Hepatocyte (in vitro differentiated cells): Measurements from ENCODE around the gene BRINP3. TPM values are rescaled to one million over a fixed set of nuclear protein-coding genes. Genes with fewer than 3 reads are reported as not detected.

Experiments
- DNase-seq: peaks from one replicate; pipeline ENCODE4 v3.0.0-alpha.2; 2016; ENCODE audit warnings: low spot score
- H2AFZ ChIP-seq: fragments of 200-600 bp; sonication (generic); 2 replicates; pipeline ENCODE4 v1.6.0; 2016; ENCODE audit warnings: antibody characterized with exemption, mild to moderate bottlenecking
- H3K27ac ChIP-seq: fragments of 200-600 bp; sonication (generic); 2 replicates; pipeline ENCODE4 v1.5.1; 2016; ENCODE audit warnings: mild to moderate bottlenecking
- H3K27me3 ChIP-seq: fragments of 200-600 bp; sonication (generic); 2 replicates; pipeline ENCODE4 v1.6.1; 2016
- H3K36me3 ChIP-seq: fragments of 200-600 bp; sonication (generic); replicated peaks from 2 replicates; pipeline ENCODE4 v1.5.1; 2016; ENCODE audit warnings: low read depth; ENCODE audit not compliant: insufficient read depth
- H3K4me1 ChIP-seq: fragments of 200-600 bp; sonication (generic); 2 replicates; pipeline ENCODE4 v1.5.1; 2016; ENCODE audit warnings: mild to moderate bottlenecking, moderate library complexity; ENCODE audit not compliant: insufficient read depth
- H3K4me2 ChIP-seq: fragments of 200-600 bp; sonication (generic); 2 replicates; pipeline ENCODE4 v1.6.0; 2016
- H3K4me3 ChIP-seq: fragments of 200-600 bp; sonication (generic); 2 replicates; pipeline ENCODE4 v1.5.1; 2016; ENCODE audit warnings: mild to moderate bottlenecking
- H3K79me2 ChIP-seq: fragments of 200-600 bp; sonication (generic); 2 replicates; pipeline ENCODE4 v1.6.0; 2017; ENCODE audit warnings: mild to moderate bottlenecking
- H3K9me2 ChIP-seq: fragments of 200-600 bp; sonication (generic); replicated peaks from 2 replicates; pipeline ENCODE4 v1.6.0; 2017; ENCODE audit warnings: mild to moderate bottlenecking; ENCODE audit not compliant: insufficient read depth
- H3K9me3 ChIP-seq: fragments of 200-600 bp; sonication (generic); 2 replicates; pipeline ENCODE4 v1.5.1; 2016; ENCODE audit warnings: low read depth, mild to moderate bottlenecking
- H4K20me1 ChIP-seq: fragments of 200-600 bp; sonication (generic); 2 replicates; pipeline ENCODE4 v1.6.0; 2016; ENCODE audit warnings: mild to moderate bottlenecking; ENCODE audit not compliant: insufficient read depth, poor library complexity, severe bottlenecking
- CTCF ChIP-seq: fragments of 200-600 bp; sonication (generic); IDR thresholded peaks from 2 replicates; pipeline ENCODE4 v1.5.1; 2016; ENCODE audit warnings: antibody characterized with exemption, mild to moderate bottlenecking; ENCODE audit not compliant: poor library complexity
- EZH2 ChIP-seq: fragments of 200-600 bp; sonication (generic); IDR thresholded peaks from 2 replicates; pipeline ENCODE4 v1.6.1; 2016; ENCODE audit warnings: antibody characterized with exemption, mild to moderate bottlenecking, borderline replicate concordance
- EZH2phosphoT487 ChIP-seq: fragments of 200-600 bp; sonication (generic); IDR thresholded peaks from one replicate; pipeline ENCODE4 v1.6.1; 2018; ENCODE audit warnings: antibody characterized with exemption, mild to moderate bottlenecking, low read depth, moderate library complexity; ENCODE audit not compliant: unreplicated experiment, severe bottlenecking
- WGBS: methylation state at CpG from one replicate; pipeline ENCODE4 v1.1.6; 2016; ENCODE audit warnings: low lambda C conversion rate; ENCODE audit errors: missing lambda C conversion rate; 5-methylcytosine and 5-hydroxymethylcytosine counted together
- polyA plus RNA-seq: library from polyadenylated mRNA; unstranded; fragments of >200 nt; fragmentation: Nextera tagmentation; extraction: Ambion mirVana; gene quantifications from 2 replicates; pipeline ENCODE4 v1.2.1, GENCODE V29; 2016
- total RNA-seq: library from RNA; depleted of rRNA; stranded (reverse); fragments of >200 nt; gene quantifications from 2 replicates; pipeline ENCODE4 v1.2.3, GENCODE V29; 2014

BRINP3 gene
- total and polyA plus RNA-seq, 2 experiments from 2014 or later, result 15.3 to 37.9 TPM

DNA sequence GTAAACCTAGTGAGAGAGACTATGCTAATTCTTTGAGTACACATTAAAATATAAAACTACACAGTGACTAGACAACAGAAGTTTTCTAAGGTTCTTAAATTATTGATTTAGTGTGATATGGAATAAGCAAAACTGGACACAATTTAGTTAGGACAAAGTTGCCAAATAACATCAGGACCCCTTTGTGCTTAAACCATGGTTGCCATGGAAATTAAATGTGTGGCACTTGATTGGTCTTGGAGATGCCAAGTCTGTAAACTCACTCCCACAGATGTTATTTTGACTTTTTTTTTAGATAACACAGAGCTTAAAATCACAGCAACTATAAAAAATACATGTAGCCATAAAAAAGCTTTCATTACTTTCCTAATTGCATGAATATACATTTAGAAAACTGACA lies 234.6 kb downstream of the BRINP3 start:
- no peak for DNase-seq
- no peaks in the 10 kb centered on the region for H3K9me2 ChIP-seq
- H2AFZ ChIP-seq, result no peak overlapping the region
- no peaks in the 10 kb centered on the region for H3K79me2 ChIP-seq
- H3K4me2 ChIP-seq, result no peak overlapping the region
- no peaks in the 10 kb centered on the region for H3K4me1 ChIP-seq
- H3K27me3 ChIP-seq, result no peaks in the 10 kb centered on the region
- no peaks in the 10 kb centered on the region for H4K20me1 ChIP-seq
- H3K9me3 ChIP-seq, result no peaks in the 10 kb centered on the region
- no peaks in the 10 kb centered on the region for H3K36me3 ChIP-seq
- no peak overlapping the region for H3K4me3 ChIP-seq
- no peak overlapping the region for H3K27ac ChIP-seq
- TF ChIP-seq EZH2 (no peak), CTCF (no peak), EZH2phosphoT487 (no peak)

DNA sequence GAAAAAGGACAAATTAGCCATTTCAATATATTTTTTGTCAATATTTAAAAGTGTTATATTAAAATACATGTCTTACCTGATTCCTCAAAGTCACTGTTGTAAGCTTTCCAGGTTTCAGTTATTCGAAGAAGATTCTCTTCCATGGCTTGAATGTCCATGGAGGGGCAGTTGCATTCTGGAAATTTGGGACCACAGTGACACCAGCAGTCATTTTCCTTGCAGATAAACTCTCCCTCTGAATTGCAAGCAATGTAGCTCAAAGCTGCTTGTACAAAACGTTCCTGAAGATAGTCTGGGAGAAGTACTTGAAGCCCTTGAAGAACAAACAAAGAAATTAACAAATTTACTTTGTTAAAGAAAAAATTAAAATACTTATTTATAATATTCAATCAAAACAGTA lies 251.7 kb downstream of the BRINP3 start:
- no peak overlapping the region for H2AFZ ChIP-seq
- WGBS, result 64% methylated on average over 2 of the region's 2 CpGs
- no peak overlapping the region for H3K4me3 ChIP-seq
- TF ChIP-seq CTCF, result no peak
- no peak for TF ChIP-seq EZH2
- no peak for TF ChIP-seq EZH2phosphoT487
- H3K79me2 ChIP-seq, result no peaks in the 10 kb centered on the region
- no peaks in the 10 kb centered on the region for H3K4me1 ChIP-seq
- no peak overlapping the region for H3K27ac ChIP-seq
- no peaks in the 10 kb centered on the region for H3K36me3 ChIP-seq
- DNase-seq, result no peak
- H3K27me3 ChIP-seq, result no peaks in the 10 kb centered on the region
- no peaks in the 10 kb centered on the region for H4K20me1 ChIP-seq
- H3K4me2 ChIP-seq, result no peak overlapping the region
- H3K9me2 ChIP-seq, result no peaks in the 10 kb centered on the region
- no peaks in the 10 kb centered on the region for H3K9me3 ChIP-seq

GRCh38 chr1:190212450-190212849 lies 265.2 kb downstream of the BRINP3 start:
- TF ChIP-seq CTCF (no peak), EZH2phosphoT487 (no peak), EZH2 (no peak)
- Histone ChIP-seq H3K4me2 (no peak overlapping the region), H3K9me3 (no peaks in the 10 kb centered on the region), H4K20me1 (no peaks in the 10 kb centered on the region), H3K9me2 (no peaks in the 10 kb centered on the region), H3K27ac (no peak overlapping the region), H3K79me2 (no peaks in the 10 kb centered on the region), H3K27me3 (no peaks in the 10 kb centered on the region), H3K36me3 (no peaks in the 10 kb centered on the region), H3K4me3 (no peak overlapping the region), H3K4me1 (no peaks in the 10 kb centered on the region), H2AFZ (no peak overlapping the region)
- no peak for DNase-seq
- 78% methylated on average over 3 of the region's 3 CpGs for WGBS

DNA sequence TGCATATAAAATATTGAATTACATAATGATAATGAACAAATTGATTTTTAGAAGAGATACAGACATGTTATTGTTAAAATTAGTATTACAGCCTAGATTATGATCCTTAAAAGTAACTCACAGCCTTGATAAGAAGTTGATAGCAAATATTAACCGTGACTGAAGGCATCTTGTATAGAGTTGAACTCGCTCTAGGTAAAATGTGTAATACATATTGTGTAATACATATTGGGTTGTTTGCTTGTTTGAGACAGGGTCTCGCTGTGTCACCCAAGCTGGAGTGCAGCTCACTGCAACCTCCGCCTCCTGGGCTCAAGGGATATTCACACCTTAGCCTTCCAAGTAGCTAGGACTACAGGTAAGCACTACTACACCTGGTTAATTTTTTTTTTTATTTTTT lies 269.9 kb downstream of the BRINP3 start:
- Histone ChIP-seq H3K79me2 (no peaks in the 10 kb centered on the region), H3K9me3 (no peaks in the 10 kb centered on the region), H3K27me3 (no peaks in the 10 kb centered on the region), H3K9me2 (no peaks in the 10 kb centered on the region), H4K20me1 (no peaks in the 10 kb centered on the region), H3K4me2 (no peak overlapping the region), H3K4me3 (no peak overlapping the region), H3K36me3 (no peaks in the 10 kb centered on the region), H2AFZ (no peak overlapping the region), H3K27ac (no peak overlapping the region), H3K4me1 (no peaks in the 10 kb centered on the region)
- no peak for DNase-seq
- no peak for TF ChIP-seq EZH2phosphoT487
- no peak for TF ChIP-seq EZH2
- no peak for TF ChIP-seq CTCF
- WGBS, result 93% methylated on average over 4 of the region's 4 CpGs
